NCI-H1105 (cell line): ENCODE results near the gene STRN4.
"Not testable (repeated sequence)": the region's sequence is repeated elsewhere in the genome, so short reads cannot be mapped to it uniquely, and the experiment has no call there.

Experiments used
- DNase-seq: peaks from one replicate; lab custom pipeline; 2025; lab: John Stamatoyannopoulos, UW

STRN4 gene

GRCh38 chr19:46775642-46776258 is 29.5 kb upstream of the STRN4 start:
- no peak for DNase-seq

GRCh38 chr19:46773018-46773399 is 26.8 kb upstream of the STRN4 start:
- no peak for DNase-seq

GRCh38 chr19:46772170-46773017 is 26.1 kb upstream of the STRN4 start:
- no peak for DNase-seq

GRCh38 chr19:46768746-46769145 is 22.5 kb upstream of the STRN4 start:
- DNase-seq: not testable (repeated sequence)

- no peak for DNase-seq
Observed at GRCh38 chr19:46766569-46767317, 20.5 kb upstream of the STRN4 start.

GRCh38 chr19:46764817-46765291 is 18.6 kb upstream of the STRN4 start:
- DNase-seq: no peak

- no peak for DNase-seq
Observed at GRCh38 chr19:46762245-46762890, 16.1 kb upstream of the STRN4 start.

GRCh38 chr19:46761418-46761831 is 15.2 kb upstream of the STRN4 start:
- no peak for DNase-seq

GRCh38 chr19:46760897-46761296 is 14.6 kb upstream of the STRN4 start:
- not testable (repeated sequence) for DNase-seq

- DNase-seq: no peak
Observed at GRCh38 chr19:46760363-46760762, 14.1 kb upstream of the STRN4 start.

- DNase-seq: no peak
Observed at GRCh38 chr19:46759817-46760333, 13.6 kb upstream of the STRN4 start.

GRCh38 chr19:46759206-46759605 is 13.0 kb upstream of the STRN4 start:
- no peak for DNase-seq

GRCh38 chr19:46756544-46756888 is 10.3 kb upstream of the STRN4 start:
- DNase-seq: no peak

- no peak for DNase-seq
Observed at GRCh38 chr19:46755853-46756543, 9.7 kb upstream of the STRN4 start.

GRCh38 chr19:46755077-46755852 is 9.0 kb upstream of the STRN4 start:
- DNase-seq: no peak

- peak; percentile 84 for DNase-seq
Observed at GRCh38 chr19:46753420-46754155, 7.3 kb upstream of the STRN4 start.

GRCh38 chr19:46748325-46749109 is 2.3 kb upstream of the STRN4 start:
- no peak for DNase-seq

- DNase-seq: no peak
Observed at GRCh38 chr19:46745521-46746280, 549 bp downstream of the STRN4 start, which contains the start of gene FKRP. Gene FKRP, plus strand, starts transcription at chr19:46746057. Its CDS starts 9,394 bp downstream, at chr19:46755451.
